Measurements from ENCODE around the gene CPED1. TPM values are rescaled to one million over a fixed set of nuclear protein-coding genes. Genes with fewer than 3 reads are reported as not detected.

The CPED1 gene
- total and polyA plus RNA-seq, 5 donors, result 3.9 to 31.1 (median 28.0) TPM

- no peak for DNase-seq
- Histone ChIP-seq H3K9me3 (ENCODE audit: control insufficient read depth, low read length) (no peaks in the 10 kb centered on the region), H3K4me1 (ENCODE audit: control insufficient read depth, insufficient read depth, low read length) (no peaks in the 10 kb centered on the region), H3K4me3 (ENCODE audit: low read length) (no peak overlapping the region), H3K27me3 (ENCODE audit: control insufficient read depth, insufficient read depth) (no peaks in the 10 kb centered on the region), H3K27ac (ENCODE audit: low read length) (no peak overlapping the region)
- ATAC-seq, result no peak
- 67% methylated on average over 1 of the region's 1 CpG for WGBS
- intact Hi-C loops (cut with DNase I), result no loop called here
Measured at GRCh38 chr7:121262221-121262620, 273.7 kb downstream of the CPED1 start.

- intact Hi-C loops (cut with DNase I), result no loop called here
- no peak overlapping the region for H3K27ac ChIP-seq (ENCODE audit: low read length)
- H3K4me3 ChIP-seq (ENCODE audit: low read length), result no peak overlapping the region
- no peak for ATAC-seq
- 88% methylated on average over 1 of the region's 1 CpG for WGBS
- no peak for DNase-seq
- no peaks in the 10 kb centered on the region for H3K9me3 ChIP-seq (ENCODE audit: control insufficient read depth, low read length)
- no peaks in the 10 kb centered on the region for H3K4me1 ChIP-seq (ENCODE audit: control insufficient read depth, insufficient read depth, low read length)
- no peaks in the 10 kb centered on the region for H3K27me3 ChIP-seq (ENCODE audit: control insufficient read depth, insufficient read depth)
Measured at GRCh38 chr7:121262969-121263368, 274.5 kb downstream of the CPED1 start.

- Histone ChIP-seq H3K9me3 (ENCODE audit: control insufficient read depth, low read length) (no peaks in the 10 kb centered on the region), H3K27me3 (ENCODE audit: control insufficient read depth, insufficient read depth) (no peaks in the 10 kb centered on the region), H3K4me1 (ENCODE audit: control insufficient read depth, insufficient read depth, low read length) (no peaks in the 10 kb centered on the region), H3K4me3 (ENCODE audit: low read length) (no peak overlapping the region), H3K27ac (ENCODE audit: low read length) (no peak overlapping the region)
- DNase-seq (no peak), ATAC-seq (no peak)
- WGBS, result 90% methylated on average over 3 of the region's 3 CpGs
- intact Hi-C loops (cut with DNase I), result no loop called here
Measured at GRCh38 chr7:121266307-121266894, 277.9 kb downstream of the CPED1 start.

- H3K27me3 ChIP-seq (ENCODE audit: control insufficient read depth, insufficient read depth), result no peaks in the 10 kb centered on the region
- intact Hi-C loops (cut with DNase I), result no loop called here
- H3K27ac ChIP-seq (ENCODE audit: low read length), result no peak overlapping the region
- no peak for ATAC-seq
- no peaks in the 10 kb centered on the region for H3K4me1 ChIP-seq (ENCODE audit: control insufficient read depth, insufficient read depth, low read length)
- no peak for DNase-seq
- 56% methylated on average over 1 of the region's 1 CpG for WGBS
- H3K9me3 ChIP-seq (ENCODE audit: control insufficient read depth, low read length), result no peaks in the 10 kb centered on the region
- no peak overlapping the region for H3K4me3 ChIP-seq (ENCODE audit: low read length)
Measured at GRCh38 chr7:121267612-121268011, 279.1 kb downstream of the CPED1 start.

- H3K4me3 ChIP-seq (ENCODE audit: low read length), result no peak overlapping the region
- no peaks in the 10 kb centered on the region for H3K9me3 ChIP-seq (ENCODE audit: control insufficient read depth, low read length)
- intact Hi-C loops (cut with DNase I), result no loop called here
- H3K4me1 ChIP-seq (ENCODE audit: control insufficient read depth, insufficient read depth, low read length), result no peaks in the 10 kb centered on the region
- no peaks in the 10 kb centered on the region for H3K27me3 ChIP-seq (ENCODE audit: control insufficient read depth, insufficient read depth)
- WGBS, result 87% methylated on average over 3 of the region's 3 CpGs
- DNase-seq (no peak), ATAC-seq (no peak)
- H3K27ac ChIP-seq (ENCODE audit: low read length), result no peak overlapping the region
Measured at GRCh38 chr7:121269798-121270197, 281.3 kb downstream of the CPED1 start.

GRCh38 chr7:121271098-121271497 is 282.6 kb downstream of the CPED1 start:
- no peak overlapping the region for H3K27ac ChIP-seq (ENCODE audit: low read length)
- no peaks in the 10 kb centered on the region for H3K9me3 ChIP-seq (ENCODE audit: control insufficient read depth, low read length)
- 92% methylated on average over 2 of the region's 2 CpGs for WGBS
- no peaks in the 10 kb centered on the region for H3K4me1 ChIP-seq (ENCODE audit: control insufficient read depth, insufficient read depth, low read length)
- no peak for DNase-seq
- intact Hi-C loops (cut with DNase I), result no loop called here
- no peak overlapping the region for H3K4me3 ChIP-seq (ENCODE audit: low read length)
- no peaks in the 10 kb centered on the region for H3K27me3 ChIP-seq (ENCODE audit: control insufficient read depth, insufficient read depth)
- no peak for ATAC-seq

GRCh38 chr7:121271916-121272315 is 283.4 kb downstream of the CPED1 start:
- intact Hi-C loops (cut with DNase I), result no loop called here
- Histone ChIP-seq H3K9me3 (ENCODE audit: control insufficient read depth, low read length) (no peaks in the 10 kb centered on the region), H3K4me1 (ENCODE audit: control insufficient read depth, insufficient read depth, low read length) (no peaks in the 10 kb centered on the region), H3K27me3 (ENCODE audit: control insufficient read depth, insufficient read depth) (no peaks in the 10 kb centered on the region), H3K27ac (ENCODE audit: low read length) (no peak overlapping the region), H3K4me3 (ENCODE audit: low read length) (no peak overlapping the region)
- WGBS, result 91% methylated on average over 2 of the region's 2 CpGs
- ATAC-seq, result no peak
- no peak for DNase-seq

- Histone ChIP-seq H3K9me3 (ENCODE audit: control insufficient read depth, low read length) (no peaks in the 10 kb centered on the region), H3K27me3 (ENCODE audit: control insufficient read depth, insufficient read depth) (no peaks in the 10 kb centered on the region), H3K4me1 (ENCODE audit: control insufficient read depth, insufficient read depth, low read length) (no peaks in the 10 kb centered on the region), H3K27ac (ENCODE audit: low read length) (no peak overlapping the region), H3K4me3 (ENCODE audit: low read length) (no peak overlapping the region)
- intact Hi-C loops (cut with DNase I), result no loop called here
- 82% methylated on average over 1 of the region's 1 CpG for WGBS
- ATAC-seq (no peak), DNase-seq (no peak)
Measured at GRCh38 chr7:121272676-121273075, 284.2 kb downstream of the CPED1 start.

- WGBS, result 57% methylated on average over 2 of the region's 2 CpGs
- no peaks in the 10 kb centered on the region for H3K4me1 ChIP-seq (ENCODE audit: control insufficient read depth, insufficient read depth, low read length)
- ATAC-seq, result no peak
- H3K9me3 ChIP-seq (ENCODE audit: control insufficient read depth, low read length), result no peaks in the 10 kb centered on the region
- no peak for DNase-seq
- no peak overlapping the region for H3K4me3 ChIP-seq (ENCODE audit: low read length)
- H3K27me3 ChIP-seq (ENCODE audit: control insufficient read depth, insufficient read depth), result no peaks in the 10 kb centered on the region
- intact Hi-C loops (cut with DNase I), result no loop called here
- H3K27ac ChIP-seq (ENCODE audit: low read length), result no peak overlapping the region
Measured at GRCh38 chr7:121273467-121274167, 285.1 kb downstream of the CPED1 start.

GRCh38 chr7:121274467-121274866 is 286.0 kb downstream of the CPED1 start:
- H3K4me1 ChIP-seq (ENCODE audit: control insufficient read depth, insufficient read depth, low read length), result no peaks in the 10 kb centered on the region
- H3K27me3 ChIP-seq (ENCODE audit: control insufficient read depth, insufficient read depth), result no peaks in the 10 kb centered on the region
- 77% methylated on average over 2 of the region's 2 CpGs for WGBS
- intact Hi-C loops (cut with DNase I), result no loop called here
- no peaks in the 10 kb centered on the region for H3K9me3 ChIP-seq (ENCODE audit: control insufficient read depth, low read length)
- H3K4me3 ChIP-seq (ENCODE audit: low read length), result no peak overlapping the region
- H3K27ac ChIP-seq (ENCODE audit: low read length), result no peak overlapping the region
- no peak for ATAC-seq
- no peak for DNase-seq

- Histone ChIP-seq H3K27me3 (ENCODE audit: control insufficient read depth, insufficient read depth) (no peaks in the 10 kb centered on the region), H3K9me3 (ENCODE audit: control insufficient read depth, low read length) (no peaks in the 10 kb centered on the region), H3K4me1 (ENCODE audit: control insufficient read depth, insufficient read depth, low read length) (no peaks in the 10 kb centered on the region), H3K27ac (ENCODE audit: low read length) (no peak overlapping the region), H3K4me3 (ENCODE audit: low read length) (no peak overlapping the region)
- no peak for DNase-seq
- ATAC-seq, result no peak
- 78% methylated on average over 3 of the region's 3 CpGs for WGBS
- intact Hi-C loops (cut with DNase I), result no loop called here
Measured at GRCh38 chr7:121275204-121275603, 286.7 kb downstream of the CPED1 start.

GRCh38 chr7:121276313-121276712 is 287.8 kb downstream of the CPED1 start:
- no peak for DNase-seq
- no peaks in the 10 kb centered on the region for H3K4me1 ChIP-seq (ENCODE audit: control insufficient read depth, insufficient read depth, low read length)
- no peak overlapping the region for H3K4me3 ChIP-seq (ENCODE audit: low read length)
- no peaks in the 10 kb centered on the region for H3K27me3 ChIP-seq (ENCODE audit: control insufficient read depth, insufficient read depth)
- no peaks in the 10 kb centered on the region for H3K9me3 ChIP-seq (ENCODE audit: control insufficient read depth, low read length)
- 89% methylated on average over 3 of the region's 3 CpGs for WGBS
- no peak overlapping the region for H3K27ac ChIP-seq (ENCODE audit: low read length)
- ATAC-seq, result no peak
- intact Hi-C loops (cut with DNase I), result no loop called here
